Endothelial cell (in vitro differentiated cells): ENCODE measurements around the gene ZNF764. TPM values are rescaled to one million over a fixed set of nuclear protein-coding genes. Genes with fewer than 3 reads are reported as not detected.

Source experiments
- DNase-seq: peaks from one replicate; pipeline ENCODE4 v3.0.0; 2021; ENCODE audit warnings: low spot score
- H3K27ac Mint-ChIP-seq: one replicate; pipeline ENCODE4 v1.8.0; 2021; ENCODE audit warnings: mixed read lengths, inconsistent platforms; ENCODE audit not compliant: unreplicated experiment
- H3K27me3 Mint-ChIP-seq: one replicate; pipeline ENCODE4 v1.8.0; 2021; ENCODE audit warnings: mild to moderate bottlenecking, moderate library complexity, mixed read lengths, inconsistent platforms; ENCODE audit not compliant: unreplicated experiment
- H3K36me3 Mint-ChIP-seq: one replicate; pipeline ENCODE4 v1.8.0; 2021; ENCODE audit warnings: mild to moderate bottlenecking, low read depth, mixed read lengths, inconsistent platforms; ENCODE audit not compliant: unreplicated experiment
- H3K4me1 Mint-ChIP-seq: one replicate; pipeline ENCODE4 v1.8.0; 2021; ENCODE audit warnings: mild to moderate bottlenecking, mixed read lengths, inconsistent platforms; ENCODE audit not compliant: unreplicated experiment
- H3K4me3 Mint-ChIP-seq: one replicate; pipeline ENCODE4 v1.8.0; 2021; ENCODE audit warnings: mild to moderate bottlenecking, mixed read lengths, inconsistent platforms; ENCODE audit not compliant: unreplicated experiment
- H3K9me3 Mint-ChIP-seq: one replicate; pipeline ENCODE4 v1.8.0; 2021; ENCODE audit warnings: mixed read lengths, inconsistent platforms; ENCODE audit not compliant: unreplicated experiment
- CTCF ChIP-seq: fragments of 200-600 bp; sonication (generic); IDR thresholded peaks from one replicate; pipeline ENCODE4 v1.5.0; 2021; ENCODE audit warnings: antibody characterized with exemption; ENCODE audit not compliant: unreplicated experiment
- total RNA-seq: library from RNA; stranded (reverse); fragmentation: NEBNext Ultra II Directional; extraction: Animal tissue kit (Norgen Biotek cat#: 25700); gene quantifications from one replicate; pipeline ENCODE4 v1.2.1, GENCODE V29; 2021; ENCODE audit not compliant: unreplicated experiment

Gene ZNF764
- total RNA-seq, 1 donor from 2014 or later = 13.8 TPM

GRCh38 chr16:30566531-30566930 is 8.4 kb upstream of the ZNF764 start:
- peak overlapping the region; percentile 16 for H3K27ac Mint-ChIP-seq
- H3K4me1 Mint-ChIP-seq = peaks cover 30% of the 10 kb centered on the region
- H3K27me3 Mint-ChIP-seq = peaks cover 10% of the 10 kb centered on the region
- H3K4me3 Mint-ChIP-seq = peak overlapping the region; percentile 7
- peaks cover 5% of the 10 kb centered on the region for H3K36me3 Mint-ChIP-seq
- DNase-seq = no peak
- no peak for TF ChIP-seq CTCF
- H3K9me3 Mint-ChIP-seq = no peaks in the 10 kb centered on the region

- peaks cover 10% of the 10 kb centered on the region for H3K27me3 Mint-ChIP-seq
- peak overlapping the region; percentile 7 for H3K4me3 Mint-ChIP-seq
- no peaks in the 10 kb centered on the region for H3K9me3 Mint-ChIP-seq
- peaks cover 5% of the 10 kb centered on the region for H3K36me3 Mint-ChIP-seq
- no peak overlapping the region for H3K27ac Mint-ChIP-seq
- TF ChIP-seq CTCF = no peak
- no peak for DNase-seq
- H3K4me1 Mint-ChIP-seq = peaks cover 30% of the 10 kb centered on the region
Observed at GRCh38 chr16:30565984-30566383, 7.8 kb upstream of the ZNF764 start.

- Mint-ChIP-seq H3K36me3 (peaks cover 5% of the 10 kb centered on the region), H3K4me1 (peaks cover 28% of the 10 kb centered on the region), H3K9me3 (no peaks in the 10 kb centered on the region), H3K27me3 (peaks cover 10% of the 10 kb centered on the region), H3K27ac (no peak overlapping the region), H3K4me3 (no peak overlapping the region)
- no peak for TF ChIP-seq CTCF
- no peak for DNase-seq
Observed at GRCh38 chr16:30565526-30565925, 7.4 kb upstream of the ZNF764 start.

- TF ChIP-seq CTCF = no peak
- DNase-seq = no peak
- no peak overlapping the region for H3K4me3 Mint-ChIP-seq
- peak overlapping the region; percentile 78 for H3K27ac Mint-ChIP-seq
- peaks cover 5% of the 10 kb centered on the region for H3K36me3 Mint-ChIP-seq
- H3K4me1 Mint-ChIP-seq = peaks cover 22% of the 10 kb centered on the region
- peaks cover 8% of the 10 kb centered on the region for H3K27me3 Mint-ChIP-seq
- H3K9me3 Mint-ChIP-seq = no peaks in the 10 kb centered on the region
Observed at GRCh38 chr16:30562021-30562420, 3.8 kb upstream of the ZNF764 start.

GRCh38 chr16:30561089-30561816 is 3.1 kb upstream of the ZNF764 start:
- peak overlapping the region; percentile 84 for H3K27ac Mint-ChIP-seq
- H3K4me1 Mint-ChIP-seq = peaks cover 16% of the 10 kb centered on the region
- peaks cover 2% of the 10 kb centered on the region for H3K27me3 Mint-ChIP-seq
- peaks cover 2% of the 10 kb centered on the region for H3K36me3 Mint-ChIP-seq
- H3K4me3 Mint-ChIP-seq = peak overlapping the region; percentile 29
- TF ChIP-seq CTCF = no peak
- DNase-seq = peak; percentile 28
- H3K9me3 Mint-ChIP-seq = no peaks in the 10 kb centered on the region
